ENCODE data around the gene CAVIN4. TPM values are rescaled to one million over a fixed set of nuclear protein-coding genes. Genes with fewer than 3 reads are reported as not detected.

Gene CAVIN4
- total and polyA plus RNA-seq, 9 of the 15 experiments (the other 6 are each of a cell fraction or from before 2014, with no cell fraction given) = 0.06 to 0.29 (median 0.18) TPM

DNA sequence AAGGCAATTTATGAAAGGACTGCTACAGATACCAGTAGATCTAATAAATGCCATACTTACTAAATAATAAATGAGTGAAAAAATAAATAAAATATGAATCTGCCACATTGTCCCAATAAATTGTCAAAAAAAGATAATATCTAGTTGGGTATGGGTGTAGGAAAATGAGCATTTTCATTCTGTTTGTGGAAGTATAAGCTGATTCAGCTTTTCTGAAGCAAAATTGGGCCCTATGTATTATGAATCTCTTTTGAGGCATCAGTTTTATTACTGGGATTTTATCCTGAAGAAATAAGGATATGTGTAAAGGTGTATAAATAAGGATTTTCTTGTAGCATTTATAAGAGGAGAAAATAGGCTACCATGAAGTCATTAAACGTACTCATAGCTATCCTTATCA lies 46.1 kb downstream of the CAVIN4 start:
- Histone ChIP-seq H3K27me3 (ENCODE audit: control insufficient read depth in 2 of 2, insufficient read depth in 2 of 2, low read length in 2 of 2) (no peaks in the 10 kb centered on the region), H3K79me2 (ENCODE audit: control insufficient read depth, insufficient read depth, low read length) (no peaks in the 10 kb centered on the region), H3K27ac (ENCODE audit: extremely low read depth, low read depth, low read length) (no peak overlapping the region), H3K9ac (ENCODE audit: insufficient read depth in 1 of 2, low read depth in 2 of 2, low read length in 2 of 2) (no peak overlapping the region), H3K9me3 (replicated peaks; ENCODE audit: control insufficient read depth, insufficient read depth, low read depth, low read length) (no peaks in the 10 kb centered on the region), H4K20me1 (replicated peaks; ENCODE audit: control insufficient read depth, insufficient read depth, low read length) (no peaks in the 10 kb centered on the region), H2AFZ (ENCODE audit: low read depth, low read length) (no peak overlapping the region), H3K4me3 (no peak overlapping the region), H3K4me2 (ENCODE audit: insufficient read depth, low read length) (no peak overlapping the region), H3K4me1 (replicated peaks in 1 of 2; ENCODE audit: control insufficient read depth in 2 of 2, insufficient read depth in 2 of 2, low read length in 2 of 2) (no peaks in the 10 kb centered on the region), H3K9me1 (ENCODE audit: control insufficient read depth, insufficient read depth, low read length) (no peaks in the 10 kb centered on the region), H3K36me3 (ENCODE audit: control insufficient read depth, insufficient read depth, low read length) (no peaks in the 10 kb centered on the region)
- no peak for FAIRE-seq
- 0% methylated on average over 1 of the region's 1 CpG for WGBS (ENCODE audit: insufficient coverage, low coverage, missing lambda C conversion rate)
- no peak for TF ChIP-seq ZNF12 (CRISPR knock-in tag; IDR thresholded peaks at IDR 0.05)
- peak; percentile 37 for TF ChIP-seq MAFF (IDR thresholded peaks at IDR 0.05; ENCODE audit: low read length)
- no peak for TF ChIP-seq CBX8 (IDR thresholded peaks at IDR 0.05; ENCODE audit: borderline replicate concordance, extremely low read depth, low read depth, low read length, poor library complexity, severe bottlenecking)
- peak; percentile 71 for TF ChIP-seq C11orf30 (IDR thresholded peaks at IDR 0.05; ENCODE audit: low read depth)
- peak; percentile 75 for TF ChIP-seq ZNF316 (IDR thresholded peaks at IDR 0.05)
- TF ChIP-seq MAFK (IDR thresholded peaks at IDR 0.05; ENCODE audit: low read length) = peak; percentile 42; the same call in 1 of the 2 replicates
- TF ChIP-seq MAFG (tag; conservative IDR thresholded peaks at IDR 0.05) = peak; percentile 34; the same call in 1 of the 2 replicates
- in situ Hi-C loops (cut with MboI) = no loop called here
- intact Hi-C loops (cut with micrococcal nuclease) = no loop called here
- ChIA-PET CTCF (ENCODE audit: low intra/inter-chr PET ratio) (no interaction called here), POLR2A (interaction anchor here (0.6 kb wide), 1 partner anchor 42 kb away, joined by 3 read pairs; no protein-coding TSS in a partner anchor)
- no peak for DNase-seq (ENCODE audit: extremely low read depth in 1 of 4, low spot score in 3 of 4)
- no TSS peak for BruUV-seq (replicated peaks)
- ATAC-seq = no peak

DNA sequence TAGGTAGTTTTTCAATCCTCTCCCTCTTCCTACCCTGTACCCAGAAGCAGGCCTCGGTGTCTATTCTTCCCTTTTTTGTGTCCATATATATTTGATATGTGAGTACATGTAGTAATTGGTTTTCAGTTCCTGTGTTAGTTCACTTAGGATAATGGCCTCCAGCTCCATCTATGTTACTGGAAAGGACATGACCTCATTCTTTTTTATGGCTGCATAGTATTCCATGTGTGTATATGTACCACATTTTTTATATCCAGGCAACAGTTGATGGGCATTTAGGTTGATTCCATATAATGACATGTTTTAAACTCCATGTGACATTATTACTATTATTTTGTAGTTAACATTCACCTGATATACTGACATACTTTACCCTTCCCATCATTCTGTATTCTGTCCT lies 49.1 kb downstream of the CAVIN4 start:
- Histone ChIP-seq H3K27ac (ENCODE audit: extremely low read depth, low read depth, low read length) (no peak overlapping the region), H4K20me1 (replicated peaks; ENCODE audit: control insufficient read depth, insufficient read depth, low read length) (no peaks in the 10 kb centered on the region), H3K4me2 (ENCODE audit: insufficient read depth, low read length) (no peak overlapping the region), H3K9me3 (replicated peaks; ENCODE audit: control insufficient read depth, insufficient read depth, low read depth, low read length) (no peaks in the 10 kb centered on the region), H3K79me2 (ENCODE audit: control insufficient read depth, insufficient read depth, low read length) (no peaks in the 10 kb centered on the region), H3K4me3 (no peak overlapping the region), H3K27me3 (ENCODE audit: control insufficient read depth in 2 of 2, insufficient read depth in 2 of 2, low read length in 2 of 2) (no peaks in the 10 kb centered on the region; a peak in 1 of 5 replicates), H3K9ac (ENCODE audit: insufficient read depth in 1 of 2, low read depth in 2 of 2, low read length in 2 of 2) (no peak overlapping the region), H3K4me1 (replicated peaks in 1 of 2; ENCODE audit: control insufficient read depth in 2 of 2, insufficient read depth in 2 of 2, low read length in 2 of 2) (no peaks in the 10 kb centered on the region), H3K36me3 (ENCODE audit: control insufficient read depth, insufficient read depth, low read length) (no peaks in the 10 kb centered on the region), H2AFZ (ENCODE audit: low read depth, low read length) (no peak overlapping the region), H3K9me1 (ENCODE audit: control insufficient read depth, insufficient read depth, low read length) (no peaks in the 10 kb centered on the region)
- CTCF ChIA-PET (ENCODE audit: low intra/inter-chr PET ratio) = no interaction called here
- intact Hi-C loops (cut with micrococcal nuclease) (no loop called here), in situ Hi-C loops (cut with MboI) (no loop called here)
- no peak for ATAC-seq
- BruUV-seq (replicated peaks) = no TSS peak
- FAIRE-seq = no peak
- POLR2A ChIA-PET = no interaction called here
- 10% methylated on average over 1 of the region's 1 CpG for WGBS (ENCODE audit: insufficient coverage, low coverage, missing lambda C conversion rate)
- no peak for DNase-seq (ENCODE audit: extremely low read depth in 1 of 4, low spot score in 3 of 4)
- TF ChIP-seq ZNF146 (CRISPR knock-in tag; IDR thresholded peaks at IDR 0.05; ENCODE audit: unreplicated experiment) (peak; percentile 73), RBM25 (IDR thresholded peaks at IDR 0.05; ENCODE audit: low read depth, low read length, severe bottlenecking) (peak; percentile 58), ZNF143 (CRISPR knock-in tag; IDR thresholded peaks at IDR 0.05) (no peak), KLF10 (CRISPR knock-in tag; IDR thresholded peaks at IDR 0.05) (no peak), KDM2B (CRISPR knock-in tag; IDR thresholded peaks at IDR 0.05) (no peak), ZBTB7A (IDR thresholded peaks at IDR 0.05; ENCODE audit: borderline replicate concordance, control insufficient read depth, low read depth, low read length) (no peak)
- TF ChIP-seq, protein P1, sequence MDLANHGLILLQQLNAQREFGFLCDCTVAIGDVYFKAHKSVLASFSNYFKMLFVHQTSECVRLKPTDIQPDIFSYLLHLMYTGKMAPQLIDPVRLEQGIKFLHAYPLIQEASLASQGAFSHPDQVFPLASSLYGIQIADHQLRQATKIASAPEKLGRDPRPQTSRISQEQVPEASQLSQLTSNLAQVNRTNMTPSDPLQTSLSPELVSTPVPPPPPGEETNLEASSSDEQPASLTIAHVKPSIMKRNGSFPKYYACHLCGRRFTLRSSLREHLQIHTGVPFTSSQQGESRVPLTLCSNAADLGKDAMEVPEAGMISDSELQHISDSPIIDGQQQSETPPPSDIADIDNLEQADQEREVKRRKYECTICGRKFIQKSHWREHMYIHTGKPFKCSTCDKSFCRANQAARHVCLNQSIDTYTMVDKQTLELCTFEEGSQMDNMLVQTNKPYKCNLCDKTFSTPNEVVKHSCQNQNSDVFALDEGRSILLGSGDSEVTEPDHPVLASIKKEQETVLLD (IDR thresholded peaks at IDR 0.05) = no peak
- TF ChIP-seq, protein P2, sequence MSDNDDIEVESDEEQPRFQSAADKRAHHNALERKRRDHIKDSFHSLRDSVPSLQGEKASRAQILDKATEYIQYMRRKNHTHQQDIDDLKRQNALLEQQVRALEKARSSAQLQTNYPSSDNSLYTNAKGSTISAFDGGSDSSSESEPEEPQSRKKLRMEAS (CRISPR knock-in tag; IDR thresholded peaks at IDR 0.05) = no peak
